DMS53 treated with DMSO at 0.1 percent for 48 hours (cell line): Measurements from ENCODE around the gene NRCAM.

ENCODE experiments used
- DNase-seq: peaks from one replicate; lab custom pipeline; 2025; ENCODE audit not compliant: unreplicated experiment; lab: John Stamatoyannopoulos, UW

Gene NRCAM

DNA sequence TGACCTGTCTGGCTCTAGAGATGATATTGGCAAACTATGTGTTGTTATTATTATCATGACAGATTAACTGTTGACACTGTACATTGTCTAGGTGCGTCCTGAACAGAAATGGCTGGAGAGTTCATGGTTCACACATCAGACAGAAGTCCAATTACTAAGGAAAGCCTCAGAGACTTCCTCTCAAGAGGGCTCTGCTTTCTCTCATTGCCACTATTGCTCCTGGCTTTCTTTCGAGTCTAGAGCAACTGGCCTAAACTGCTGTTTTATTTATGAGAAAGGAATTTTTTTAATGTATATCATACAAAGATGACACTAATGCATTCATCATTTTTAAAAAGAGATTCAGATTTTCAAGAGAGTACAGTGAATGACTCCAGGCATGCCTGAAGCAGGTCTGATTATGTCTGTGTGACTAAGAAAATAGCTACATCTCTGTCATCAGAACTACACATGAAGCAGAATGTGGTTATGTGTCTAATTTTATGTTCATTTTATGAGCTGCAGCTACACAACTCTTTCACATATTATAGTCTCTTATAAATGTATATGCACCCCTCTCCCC lies 30.4 kb downstream of the NRCAM start:
- no peak for DNase-seq

DNA sequence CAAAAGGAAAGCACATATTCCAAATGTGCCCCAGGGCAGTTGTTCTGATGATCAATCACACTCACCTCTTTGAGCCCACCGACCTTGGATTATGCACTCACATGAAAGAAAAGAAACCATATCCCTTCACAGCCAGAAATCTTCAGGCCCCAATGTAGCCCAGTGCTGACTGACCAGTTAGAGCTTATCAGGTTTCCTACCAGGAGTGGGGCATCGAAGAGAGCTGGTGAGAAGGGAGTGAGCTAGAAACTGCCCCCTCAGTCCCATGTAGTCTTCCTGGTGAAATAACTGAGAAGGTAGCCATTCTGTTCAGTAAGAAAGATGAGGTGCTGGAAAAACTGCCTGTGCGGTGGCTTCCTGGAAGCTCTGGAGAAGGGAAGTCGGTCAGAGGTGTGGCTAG lies 32.2 kb downstream of the NRCAM start:
- no peak for DNase-seq

DNA sequence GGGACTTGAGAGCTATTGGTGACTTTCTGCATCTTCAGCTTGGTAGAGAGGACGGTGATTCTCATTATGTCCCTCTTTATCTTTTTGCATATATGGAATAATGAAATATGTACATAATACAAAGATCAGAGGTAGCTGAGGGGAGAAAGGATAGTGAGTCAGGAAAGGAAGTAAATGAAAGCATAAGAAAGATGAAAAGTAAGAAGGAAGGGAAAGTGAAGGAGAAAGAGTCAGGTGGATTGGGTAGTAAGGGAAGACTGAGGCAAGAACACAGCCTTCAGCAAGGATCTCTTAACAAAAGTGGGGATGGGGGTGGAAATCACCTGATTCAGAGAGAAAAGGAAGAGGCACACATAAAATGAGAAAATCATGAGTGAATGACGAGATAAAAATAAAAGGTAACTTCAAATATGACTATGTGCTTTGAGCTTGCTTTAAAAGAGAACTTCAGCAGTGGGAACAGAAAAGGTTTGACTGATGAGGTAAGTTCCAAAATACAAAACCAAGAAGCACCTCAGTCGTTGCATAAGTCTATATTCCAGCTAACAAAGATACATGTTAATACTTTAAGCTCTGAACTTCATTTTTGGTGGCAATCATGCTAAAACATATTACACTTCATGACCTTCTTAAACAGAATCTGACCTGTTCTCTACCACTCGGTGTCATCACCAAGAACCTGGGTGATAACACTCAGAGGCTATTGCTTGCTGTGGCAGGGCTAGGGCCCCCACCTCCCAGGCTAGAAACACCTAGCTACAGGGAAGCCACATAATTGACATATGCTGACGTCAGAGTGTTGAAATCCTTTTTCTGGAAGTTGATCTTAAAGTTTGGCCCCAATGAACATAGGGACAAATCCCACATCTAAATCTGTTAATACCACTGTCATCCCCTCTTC lies 32.9 kb downstream of the NRCAM start:
- no peak for DNase-seq

DNA sequence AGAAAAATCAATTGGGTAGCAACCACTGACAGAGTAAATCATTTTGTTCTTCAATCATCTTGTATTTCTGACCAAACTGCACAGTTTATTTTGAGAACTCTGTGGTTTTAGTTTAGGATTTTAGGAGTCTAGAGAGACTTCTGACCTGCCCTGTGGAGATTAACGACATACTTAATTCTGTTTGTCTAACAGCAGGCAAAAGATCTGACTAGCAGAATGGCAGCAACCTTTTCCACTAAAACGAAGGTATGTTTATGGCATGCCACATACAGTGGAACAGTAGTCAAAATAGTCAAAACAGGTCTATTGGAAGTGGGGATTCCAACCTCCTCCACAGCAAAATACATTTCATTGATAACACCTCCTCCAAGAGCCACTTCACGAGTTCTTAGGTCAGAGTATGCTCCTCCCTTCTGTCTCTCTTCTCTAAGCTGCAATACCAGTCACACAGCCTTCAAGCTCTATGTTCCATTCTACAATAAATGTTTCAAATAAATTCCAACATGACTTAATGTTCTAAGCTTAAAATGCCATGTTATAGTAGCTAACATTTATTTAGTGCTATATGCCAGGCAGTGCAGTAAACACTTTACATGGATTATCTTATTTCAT lies 34.4 kb downstream of the NRCAM start:
- no peak for DNase-seq

DNA sequence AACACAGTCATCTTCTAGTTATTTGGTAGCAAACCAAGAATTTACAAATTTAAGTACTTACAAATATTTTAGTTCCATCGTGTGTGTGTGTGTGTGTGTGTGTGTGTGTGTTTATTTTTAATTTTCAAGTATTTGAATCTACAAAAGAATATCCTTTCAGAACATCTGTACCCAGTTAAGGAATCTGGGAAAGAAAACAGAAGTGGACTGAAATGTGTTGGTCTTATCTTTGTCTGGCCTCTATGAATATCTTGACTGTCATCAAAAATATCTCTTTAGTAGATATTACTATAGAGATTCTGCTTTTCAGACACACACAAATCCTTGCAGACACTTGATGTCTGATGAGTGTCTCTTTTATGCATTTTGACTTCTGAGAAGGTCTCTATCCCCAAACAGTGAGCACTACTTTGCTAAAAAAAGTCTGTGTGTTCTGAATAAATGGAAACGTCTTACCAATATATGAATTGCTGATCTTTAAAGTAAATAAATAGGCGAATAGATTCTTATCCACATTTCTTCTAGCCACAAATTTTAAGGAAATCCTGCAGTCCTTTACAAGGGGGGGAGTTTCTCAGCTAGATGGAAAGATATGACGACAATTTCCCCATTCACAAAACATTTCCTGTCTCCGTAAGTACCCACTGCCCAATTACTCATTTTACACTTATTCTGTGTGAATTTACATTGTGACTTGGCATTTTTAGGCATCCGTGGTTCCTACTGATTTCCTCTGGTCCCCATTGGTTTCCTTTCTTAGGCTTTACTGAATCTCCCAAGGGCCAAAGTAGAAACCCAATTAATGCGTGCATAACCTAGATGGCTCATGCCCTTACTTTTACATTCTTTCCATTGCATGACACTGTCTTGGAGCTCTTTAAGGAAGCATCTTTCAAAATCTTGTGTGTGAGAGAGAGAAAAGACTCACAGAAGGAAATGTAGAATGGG lies 36.0 kb downstream of the NRCAM start:
- no peak for DNase-seq

DNA sequence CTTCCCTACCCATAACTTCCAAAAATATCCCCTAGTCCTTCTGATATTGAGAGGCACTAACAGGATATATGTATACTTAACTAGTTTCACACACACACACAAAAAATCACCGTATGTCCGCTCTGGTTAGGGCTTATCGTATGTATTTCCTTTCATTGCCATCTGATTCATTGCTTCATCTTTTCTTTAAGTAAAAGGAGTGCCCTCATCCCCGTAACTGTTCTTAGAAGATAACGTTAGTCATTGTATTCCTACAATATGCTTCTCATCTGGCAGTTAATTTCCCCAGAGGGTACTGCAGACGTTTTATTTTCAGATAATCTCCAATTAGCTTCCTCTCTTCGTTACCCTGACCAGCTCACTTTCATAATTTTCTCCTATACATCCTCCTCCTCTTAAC lies 37.3 kb downstream of the NRCAM start:
- no peak for DNase-seq

GRCh38 chr7:108417926-108418325 lies 38.3 kb downstream of the NRCAM start:
- no peak for DNase-seq

- DNase-seq: no peak
Observed at GRCh38 chr7:108417144-108417543, 39.1 kb downstream of the NRCAM start.

DNA sequence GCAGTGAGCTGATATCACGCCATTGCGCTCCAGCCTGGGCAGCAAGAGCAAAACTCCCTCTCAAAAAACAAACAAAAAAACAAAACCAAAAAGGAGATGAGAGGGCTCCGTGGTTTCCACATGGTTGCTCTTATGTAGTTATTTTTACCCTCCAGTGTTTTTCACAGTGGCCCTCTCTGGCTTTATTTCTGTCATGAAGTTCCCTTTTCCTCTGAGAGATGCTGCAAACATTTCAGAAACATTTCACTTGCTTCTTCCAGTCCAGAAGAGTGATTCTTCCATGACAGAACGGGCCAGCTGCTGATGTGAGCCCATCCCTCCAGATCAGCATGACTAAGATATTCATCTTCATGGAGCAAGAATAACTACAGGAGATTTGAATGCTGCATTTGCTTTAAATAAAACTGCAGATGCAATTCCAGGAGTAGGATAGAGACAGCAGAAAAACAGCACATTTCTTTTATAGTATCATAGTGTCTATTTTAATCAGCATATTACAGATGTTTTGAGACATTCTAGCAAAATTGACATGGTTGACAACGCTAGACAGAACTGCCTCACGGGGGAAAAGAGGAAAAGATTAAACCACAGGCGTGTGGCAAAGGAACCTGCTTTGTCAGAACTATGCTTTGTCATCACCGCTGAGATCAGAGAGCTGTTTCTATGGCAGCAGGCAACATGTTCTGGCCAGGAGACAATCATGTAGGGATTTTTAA lies 40.3 kb downstream of the NRCAM start:
- peak; percentile 27 for DNase-seq

DNA sequence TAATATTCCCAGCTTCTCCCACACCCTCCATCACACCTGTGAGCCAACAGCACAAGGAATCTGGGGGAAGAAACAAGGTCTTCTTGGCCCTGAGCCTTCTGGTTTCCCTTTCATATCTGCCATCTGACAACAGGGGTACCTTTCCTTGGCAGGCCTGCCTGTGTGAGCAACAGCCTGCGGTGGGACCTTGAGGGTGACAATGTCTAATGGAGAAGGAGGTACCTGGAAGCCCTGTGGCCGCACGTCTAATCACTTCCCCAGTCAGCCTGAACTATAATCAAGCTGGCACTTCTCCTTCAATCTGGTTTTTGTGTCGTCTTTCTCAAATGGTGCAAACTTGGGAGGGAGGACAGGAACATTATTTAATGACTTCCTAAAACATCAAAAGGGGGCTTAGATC lies 41.2 kb downstream of the NRCAM start:
- DNase-seq: no peak

DNA sequence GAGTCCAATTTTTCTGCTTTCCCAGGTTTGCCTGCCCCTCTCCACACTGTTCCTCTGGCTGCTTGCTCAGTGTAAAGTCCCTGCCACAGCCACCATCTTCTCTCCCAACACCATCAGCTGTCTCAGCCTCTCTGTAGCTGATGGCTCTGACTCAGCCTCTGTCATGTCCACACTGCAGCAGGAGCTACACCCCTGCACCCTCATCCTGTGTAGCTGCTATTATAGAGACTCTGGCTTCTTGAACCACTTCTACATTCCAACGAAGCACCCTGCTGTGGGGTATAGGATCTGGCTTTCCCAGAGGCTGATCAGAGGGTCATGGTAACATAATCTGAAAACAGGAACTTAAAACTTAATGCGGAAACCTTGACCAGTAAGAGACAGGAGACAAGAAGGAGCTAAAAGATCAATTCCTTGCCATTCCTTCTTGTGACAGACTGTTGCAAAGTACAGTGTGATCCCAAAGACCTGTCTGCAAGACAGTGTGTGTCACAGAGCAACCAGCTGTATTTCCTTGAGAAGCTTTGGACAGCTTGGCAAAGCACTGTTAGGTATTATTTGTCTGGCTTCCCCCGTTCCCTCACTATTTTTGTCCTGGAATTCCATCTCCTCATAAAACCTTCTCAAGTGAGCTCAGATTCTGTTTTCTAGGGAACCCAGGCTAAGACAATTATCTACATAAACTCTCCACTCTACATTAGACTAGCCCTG lies 42.3 kb downstream of the NRCAM start:
- DNase-seq: no peak

GRCh38 chr7:108413337-108413736 lies 42.9 kb downstream of the NRCAM start:
- no peak for DNase-seq

DNA sequence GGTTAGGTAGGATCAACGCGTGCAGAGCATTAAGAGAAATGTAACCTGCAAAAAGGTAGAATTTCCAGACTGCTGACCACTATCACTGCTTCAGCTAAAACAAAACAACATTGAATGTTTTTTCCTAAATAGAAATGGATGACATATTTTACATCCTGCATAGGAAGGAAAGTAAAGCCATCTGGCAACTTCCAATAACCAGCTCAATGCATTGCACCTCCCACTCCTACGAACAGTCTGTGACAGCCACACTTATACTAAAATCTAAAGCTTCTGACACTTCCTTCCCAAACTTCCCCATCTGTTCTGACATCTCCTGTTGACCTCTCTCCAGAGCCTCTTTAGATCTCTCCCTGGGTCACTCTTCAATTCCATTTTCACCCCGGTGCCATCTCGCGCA lies 47.1 kb downstream of the NRCAM start:
- no peak for DNase-seq

DNA sequence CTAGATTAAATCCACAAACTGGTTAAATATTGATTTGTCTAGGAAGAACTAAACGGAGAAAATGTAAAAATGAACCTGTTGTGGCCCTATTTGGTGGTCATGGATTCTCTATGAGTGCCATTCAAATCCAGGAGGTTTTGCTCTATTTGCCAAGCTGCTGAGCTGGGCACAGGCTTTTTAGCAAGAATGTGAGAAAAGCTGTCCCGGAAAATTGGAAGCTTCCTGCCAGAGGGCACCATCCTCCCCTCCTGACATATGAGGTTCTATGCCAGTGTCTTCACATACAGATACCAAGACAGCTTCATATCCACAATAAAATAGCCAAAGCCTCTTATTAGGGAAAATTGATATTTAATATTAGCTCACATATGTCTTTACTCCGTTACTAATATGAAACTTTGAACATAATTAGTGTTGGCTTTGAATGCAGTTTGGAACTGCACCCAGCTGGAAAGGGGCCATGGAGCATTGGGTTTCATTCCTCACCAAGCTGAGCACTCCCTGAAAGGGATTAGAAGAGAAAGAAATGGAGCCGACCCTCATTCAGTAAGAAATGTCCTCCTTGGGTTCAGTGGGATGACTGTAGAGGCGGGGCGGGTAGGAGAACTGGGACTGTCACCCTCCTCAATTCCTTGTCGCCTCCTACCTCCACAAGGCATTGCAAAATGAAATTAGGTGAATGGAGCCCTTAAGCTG lies 47.8 kb downstream of the NRCAM start:
- no peak for DNase-seq

GRCh38 chr7:108407676-108408075 lies 48.6 kb downstream of the NRCAM start:
- no peak for DNase-seq

- peak; percentile 57 for DNase-seq
Observed at GRCh38 chr7:108406222-108406890, 49.9 kb downstream of the NRCAM start.

DNA sequence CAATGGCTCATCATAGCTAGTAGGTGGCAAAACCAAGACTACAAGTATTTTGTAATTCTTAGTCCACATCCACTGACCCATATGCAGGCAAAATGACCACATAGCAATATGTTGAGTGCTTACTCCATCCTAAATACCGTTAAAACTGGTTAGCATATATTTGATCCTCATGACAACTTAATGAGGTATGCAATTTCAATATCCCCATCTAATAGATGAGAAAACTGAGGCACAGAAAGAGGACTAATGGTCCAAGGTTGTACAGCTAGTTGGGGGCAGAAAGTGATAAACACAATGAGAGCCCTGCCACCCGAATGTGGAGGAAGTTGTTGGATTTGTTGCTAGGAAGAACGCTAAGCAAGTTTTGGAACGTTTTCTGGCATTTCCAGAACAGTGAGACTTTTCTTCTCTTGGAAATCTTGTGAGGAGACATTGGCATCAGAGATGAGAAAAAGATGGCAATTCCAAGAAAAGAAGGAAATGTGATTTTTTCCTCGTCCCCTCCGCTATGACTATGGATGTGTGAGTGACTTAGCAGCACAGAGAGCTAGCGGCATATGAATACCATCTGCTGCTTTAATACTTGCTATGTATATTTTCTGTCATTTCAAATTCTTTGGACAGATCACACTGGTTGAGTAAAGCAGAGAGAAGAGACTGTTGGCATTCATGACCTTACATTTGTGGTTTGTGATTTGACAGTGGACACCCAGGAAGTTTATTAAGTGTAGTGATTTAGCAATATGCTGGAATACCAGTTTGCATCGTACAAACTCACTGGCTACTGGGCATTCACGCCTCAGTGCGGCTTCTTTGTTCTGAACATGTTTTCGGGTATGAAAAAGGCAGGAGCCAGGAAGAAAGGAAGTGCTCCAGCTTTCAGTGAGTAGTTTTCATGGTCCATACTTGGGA lies 51.5 kb downstream of the NRCAM start:
- DNase-seq: no peak
